ENCODE results near the gene TCEANC2.
"Not testable (repeated sequence)": the region's sequence is repeated elsewhere in the genome, so short reads cannot be mapped to it uniquely, and the experiment has no call there.

The TCEANC2 gene

GRCh38 chr1:54091666-54092065 lies 38.3 kb downstream of the TCEANC2 start:
- DNase-seq, result no peak

DNA sequence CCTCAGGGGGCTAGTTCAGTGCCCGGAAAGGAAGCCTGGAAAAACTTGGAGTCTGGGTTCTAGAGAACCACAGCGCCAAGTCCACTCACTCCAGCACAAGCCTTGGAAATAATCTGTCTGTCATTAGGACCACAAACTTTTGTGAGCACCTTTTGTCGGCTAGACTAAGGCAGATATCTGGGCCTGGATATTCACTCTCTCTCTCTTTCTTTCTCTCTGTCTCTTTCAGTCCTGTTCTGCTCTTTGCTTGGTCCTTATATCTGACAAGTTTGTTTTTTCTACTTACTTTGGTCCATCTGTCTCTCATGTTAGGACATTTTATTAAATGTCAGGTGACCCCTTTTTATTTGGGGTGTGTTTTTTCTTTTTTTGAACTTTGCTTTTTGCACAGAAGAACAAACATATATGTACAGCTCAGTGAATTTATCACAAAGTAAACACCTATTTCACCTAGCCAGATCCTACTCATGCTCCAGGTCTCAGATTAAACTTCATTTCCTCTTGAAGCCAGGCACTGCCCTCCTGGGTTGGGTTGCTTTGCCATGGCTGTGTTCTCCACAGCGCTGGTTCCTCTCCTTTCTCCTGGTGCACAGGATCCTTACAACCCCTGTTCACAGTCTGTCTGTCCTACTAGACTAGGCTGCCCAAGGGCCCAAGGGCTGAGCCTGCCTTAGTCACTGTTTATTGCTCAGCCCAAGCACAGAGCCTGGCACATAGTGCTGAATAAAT lies 40.8 kb downstream of the TCEANC2 start:
- no peak for DNase-seq

DNA sequence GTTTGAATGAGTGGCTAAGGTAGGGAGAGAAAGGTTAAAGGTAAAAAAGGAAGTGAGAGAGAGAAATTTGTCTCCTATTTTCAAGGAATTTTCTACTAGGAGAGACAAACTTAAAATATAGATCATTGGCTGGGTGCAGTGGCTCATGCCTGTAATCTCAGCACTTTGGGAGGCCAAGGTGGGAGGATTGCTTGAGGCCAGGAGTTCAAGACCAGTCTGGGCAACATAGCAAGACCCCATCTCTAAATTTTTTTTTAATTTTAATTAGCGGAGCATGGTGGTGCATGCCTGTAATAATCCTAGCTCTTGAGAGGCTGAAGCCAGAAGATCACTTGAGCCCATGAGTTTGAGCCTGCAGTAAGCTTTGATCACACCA lies 41.3 kb downstream of the TCEANC2 start:
- not testable (repeated sequence) for DNase-seq

- no peak for DNase-seq
Observed at GRCh38 chr1:54095546-54096226, 42.3 kb downstream of the TCEANC2 start.

DNA sequence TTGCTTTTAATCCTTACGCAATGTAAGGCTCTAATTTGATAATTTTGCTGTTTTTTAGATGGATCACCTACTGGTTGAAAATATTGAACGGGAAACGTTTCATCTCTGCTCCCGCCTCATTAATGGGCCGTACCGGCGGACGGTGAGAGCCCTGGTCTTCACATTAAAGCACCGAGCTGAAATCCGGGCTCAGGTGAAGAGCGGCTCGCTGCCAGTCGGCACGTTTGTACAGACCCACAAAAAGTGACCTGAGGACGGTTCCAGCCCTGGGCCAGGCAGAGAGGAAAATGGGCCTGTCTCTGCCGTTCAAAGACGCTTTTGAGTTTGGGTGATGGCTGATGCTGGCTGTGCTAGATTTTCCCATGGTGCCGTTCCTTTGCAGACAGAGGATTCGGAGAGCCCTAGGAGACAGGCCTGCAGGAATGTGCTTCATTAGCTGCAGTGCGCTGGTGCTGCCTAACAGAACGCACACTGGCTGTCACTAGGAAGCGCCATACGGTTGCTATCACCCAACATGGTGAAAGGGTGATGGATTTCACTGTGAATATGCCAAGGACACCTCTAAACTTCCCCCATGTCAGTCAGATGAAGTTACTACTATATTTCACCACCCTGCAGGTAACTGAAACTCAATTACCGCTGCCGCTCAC lies 42.9 kb downstream of the TCEANC2 start:
- DNase-seq, result no peak

- no peak for DNase-seq
Observed at GRCh38 chr1:54096877-54097240, 43.5 kb downstream of the TCEANC2 start.

- DNase-seq, result no peak
Observed at GRCh38 chr1:54099061-54099610, 45.7 kb downstream of the TCEANC2 start.

DNA sequence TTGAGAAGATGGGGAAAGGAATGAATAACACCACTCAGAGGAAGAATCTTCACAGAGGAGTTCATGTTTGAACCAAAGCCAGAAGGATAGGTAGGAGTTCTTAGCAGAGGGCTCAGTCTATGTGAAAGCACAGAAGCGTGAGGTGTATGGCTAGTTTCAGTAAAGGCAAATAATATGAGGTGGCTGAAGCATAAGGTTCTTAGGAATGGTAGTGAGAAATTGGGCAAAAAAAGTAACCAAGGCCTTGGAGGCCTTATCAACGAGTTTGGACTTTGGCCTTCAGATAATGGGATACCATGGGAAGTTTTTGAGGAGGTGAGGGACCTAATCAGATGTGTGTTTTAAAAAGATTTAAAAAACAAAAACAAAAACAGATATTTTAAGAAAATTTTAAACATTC lies 47.1 kb downstream of the TCEANC2 start:
- no peak for DNase-seq

DNA sequence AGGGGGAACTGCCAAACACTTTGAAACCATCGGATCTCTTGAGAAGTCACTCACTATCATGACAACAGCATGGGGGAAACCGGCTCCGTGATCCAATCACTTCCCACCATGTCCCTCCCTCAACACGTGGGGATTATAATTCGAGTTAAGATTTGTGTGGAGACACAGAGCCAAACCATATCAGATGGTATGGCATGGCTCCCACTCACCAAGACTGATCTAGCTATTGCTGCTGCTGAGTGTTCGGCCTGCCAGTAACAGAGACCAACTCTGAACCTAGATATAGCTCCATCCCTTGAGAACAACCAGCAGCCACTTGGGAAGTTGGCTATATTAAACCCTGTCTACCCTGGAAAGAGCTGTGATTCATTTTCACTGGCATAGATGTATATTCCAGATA lies 50.0 kb downstream of the TCEANC2 start:
- DNase-seq, result no peak

DNA sequence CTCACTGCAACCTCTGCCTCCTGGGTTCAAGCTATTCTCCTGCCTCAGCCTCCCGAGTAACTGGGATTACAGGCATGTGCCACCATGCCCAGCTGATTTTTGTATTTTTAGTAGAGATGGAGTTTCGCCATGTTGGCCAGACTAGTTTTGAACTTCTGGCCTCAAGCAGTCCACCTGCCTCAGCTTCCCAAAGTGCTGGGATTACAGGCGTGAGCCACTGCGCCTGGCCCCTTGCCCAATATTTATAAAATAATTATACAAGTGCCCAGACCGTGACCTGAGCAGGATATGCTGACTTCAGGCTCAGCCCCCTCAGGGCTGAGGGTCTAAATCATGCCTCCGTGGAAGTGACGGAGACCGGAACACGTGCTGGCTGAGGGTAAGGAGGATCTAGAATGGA lies 51.2 kb downstream of the TCEANC2 start:
- not testable (repeated sequence) for DNase-seq

- DNase-seq, result no peak
Observed at GRCh38 chr1:54105080-54105479, 51.7 kb downstream of the TCEANC2 start.

DNA sequence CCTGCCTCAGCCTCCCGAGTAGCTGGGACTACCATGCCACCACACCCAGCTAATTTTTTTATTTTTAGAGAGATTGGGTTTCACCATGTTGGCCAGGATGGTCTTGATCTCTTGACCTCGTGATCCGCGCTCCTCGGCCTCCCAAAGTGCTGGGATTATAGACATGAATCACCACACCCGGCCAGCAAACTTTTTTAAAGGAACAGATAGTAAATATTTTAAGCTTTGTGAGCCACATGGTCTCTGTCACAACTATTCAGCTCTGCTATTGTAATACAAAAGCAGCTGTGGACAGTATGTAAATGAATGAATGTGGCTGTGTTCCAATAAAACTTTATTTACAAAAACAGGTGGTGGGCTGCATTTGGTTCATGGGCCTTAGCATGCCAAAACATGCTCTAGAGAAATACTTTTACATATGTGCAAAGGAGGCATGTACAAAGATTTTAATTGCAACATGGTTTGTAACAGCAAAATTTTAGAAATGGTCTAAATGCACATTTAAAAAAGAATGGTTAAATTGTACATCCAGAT lies 52.4 kb downstream of the TCEANC2 start:
- DNase-seq, result no peak

- DNase-seq, result no peak
Observed at GRCh38 chr1:54107131-54107530, 53.7 kb downstream of the TCEANC2 start.

GRCh38 chr1:54108156-54108555 lies 54.7 kb downstream of the TCEANC2 start:
- no peak for DNase-seq

DNA sequence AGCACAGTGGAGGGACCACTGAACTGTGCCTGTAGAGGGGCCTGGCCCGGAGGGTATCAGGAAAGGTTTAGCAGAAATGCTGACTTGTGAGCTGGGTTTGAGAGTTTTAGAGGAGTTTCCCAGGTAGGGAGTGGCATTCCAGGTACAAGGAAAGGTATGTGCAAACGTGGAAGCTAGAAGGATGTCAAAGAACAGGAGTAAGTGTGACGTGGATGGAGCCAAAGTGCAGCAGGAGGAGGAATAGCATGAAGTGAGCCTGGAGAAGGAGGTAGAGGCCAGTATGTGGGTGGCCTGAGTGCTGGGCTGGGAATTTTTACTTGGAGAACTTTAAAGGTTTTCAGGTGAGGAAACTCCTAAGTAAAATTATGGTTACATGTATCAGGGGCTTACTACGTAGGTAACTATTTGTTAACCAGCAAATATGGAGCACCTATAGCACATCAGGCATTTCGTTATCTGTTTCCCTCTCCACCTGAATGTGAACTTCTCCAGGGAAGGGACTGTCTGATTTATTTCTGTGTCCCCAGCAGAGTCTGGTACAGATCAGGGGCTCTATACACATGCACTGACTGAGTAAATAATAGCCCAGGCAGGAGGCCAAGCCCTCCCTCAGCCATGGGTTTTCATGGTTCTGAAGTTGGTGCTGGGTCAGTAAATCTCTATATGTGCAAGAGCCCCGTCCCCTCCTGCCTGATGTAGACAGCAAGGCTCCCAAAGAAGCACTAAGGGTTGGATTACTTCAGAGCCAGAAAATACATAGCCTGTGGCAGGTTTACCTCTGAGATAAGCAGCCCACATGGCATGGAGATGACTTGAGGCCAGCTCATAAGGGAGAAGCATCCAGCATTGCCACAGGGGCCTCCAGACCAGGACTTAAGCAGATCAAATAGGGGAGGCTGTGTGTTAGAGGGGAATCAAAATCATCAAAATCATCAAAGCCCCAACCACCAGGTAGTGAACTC lies 56.0 kb downstream of the TCEANC2 start:
- no peak for DNase-seq

- DNase-seq, result no peak
Observed at GRCh38 chr1:54110996-54111395, 57.6 kb downstream of the TCEANC2 start.

GRCh38 chr1:54111624-54112023 lies 58.2 kb downstream of the TCEANC2 start:
- DNase-seq, result no peak

GRCh38 chr1:54112027-54112426 lies 58.6 kb downstream of the TCEANC2 start:
- no peak for DNase-seq

DNA sequence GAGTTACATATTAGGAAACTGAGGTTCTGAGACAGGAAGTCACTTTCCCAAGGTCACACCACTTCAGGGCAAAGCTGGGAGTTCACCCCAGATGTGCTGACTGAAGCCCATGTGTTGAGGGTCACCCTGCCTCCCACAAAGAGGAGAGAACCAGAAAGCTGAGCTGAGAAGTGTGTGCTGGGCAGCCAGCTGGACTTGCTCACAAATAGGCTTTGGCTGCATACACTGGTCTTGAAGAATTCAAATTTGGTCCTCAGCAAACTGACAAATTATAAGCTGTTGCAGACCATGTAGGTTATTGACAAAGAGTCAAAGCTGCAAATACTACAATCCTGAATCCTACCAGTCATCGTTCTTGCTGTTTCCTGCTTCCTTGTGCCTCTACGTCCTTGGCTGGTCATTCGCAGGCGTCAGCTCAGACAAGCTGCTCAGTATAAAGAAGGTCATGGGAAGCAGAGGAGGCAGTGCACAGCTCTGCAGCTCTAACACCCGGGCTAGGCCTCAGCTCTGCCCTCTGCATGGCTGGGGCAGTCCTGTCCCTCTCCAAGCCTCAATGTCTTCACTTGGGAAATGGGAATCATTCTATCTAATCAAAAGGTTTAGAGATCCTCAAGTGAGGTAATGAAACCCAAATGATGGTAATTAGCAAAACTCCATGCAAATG lies 59.4 kb downstream of the TCEANC2 start:
- DNase-seq, result no peak

DNA sequence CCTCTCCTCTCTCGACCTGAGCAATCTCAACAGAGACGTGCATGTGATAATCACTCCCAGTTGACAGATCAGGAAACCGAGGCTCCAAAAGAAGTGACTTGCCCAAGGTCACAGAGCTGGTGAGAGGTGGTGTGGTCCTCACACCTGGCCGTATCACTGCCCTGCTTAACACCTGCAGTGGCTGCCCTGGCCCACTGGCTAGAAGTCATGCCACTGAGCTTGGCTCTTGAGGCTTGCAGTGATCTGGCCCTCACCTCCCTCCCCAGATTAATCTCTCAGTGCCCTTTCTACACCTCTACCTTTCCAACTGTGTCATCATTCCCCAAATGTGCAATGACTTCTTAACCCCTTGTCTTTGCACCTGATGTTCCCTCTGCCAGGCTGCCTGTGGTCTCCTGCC lies 60.6 kb downstream of the TCEANC2 start:
- no peak for DNase-seq

GRCh38 chr1:54114955-54115354 lies 61.5 kb downstream of the TCEANC2 start:
- no peak for DNase-seq

DNA sequence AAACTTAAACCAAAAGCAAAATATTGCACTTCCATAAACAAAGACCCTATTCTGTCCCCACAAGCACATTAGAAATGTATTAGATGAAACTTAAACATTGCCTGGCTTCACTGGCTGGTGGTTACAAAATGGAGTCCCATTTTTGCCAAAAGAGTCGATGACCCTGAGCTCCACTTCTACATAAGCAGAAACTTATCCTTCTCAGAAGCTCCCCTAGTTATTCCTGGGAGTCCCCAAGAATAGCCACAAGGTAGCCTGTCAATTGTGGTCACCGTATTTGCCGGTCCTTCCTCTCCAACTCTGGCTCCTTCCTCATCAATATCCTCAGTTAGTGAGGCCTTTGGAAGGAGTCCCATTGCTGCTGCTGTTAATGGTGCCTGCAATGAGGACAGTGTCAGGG lies 62.1 kb downstream of the TCEANC2 start:
- DNase-seq, result no peak
